Transverse colon (tissue), 3 donors: ENCODE data around the gene KLHL36.

ENCODE experiments used
- EP300 ChIP-seq: sonication (generic); formaldehyde crosslinking; IDR thresholded peaks from one replicate; pipeline ENCODE4 v1.6.1; 2017; ENCODE audit warnings: antibody characterized with exemption, low read depth
- TF ChIP-seq, protein P1 (sequence below), 5 experiments: fragments of 200-600 bp in 3 of 5; fragments of 450-650 bp in 2 of 5; sonication (generic) in 3 of 5; IDR thresholded peaks; 1 replicate in 2 of 5; 2 replicates in 3 of 5; pipeline ENCODE4 v1.5.1; 2016 to 2017; ENCODE audit warnings: antibody characterized with exemption in 5 of 5, inconsistent platforms in 3 of 5, mild to moderate bottlenecking in 2 of 5, moderate library complexity in 1 of 5

DNA sequence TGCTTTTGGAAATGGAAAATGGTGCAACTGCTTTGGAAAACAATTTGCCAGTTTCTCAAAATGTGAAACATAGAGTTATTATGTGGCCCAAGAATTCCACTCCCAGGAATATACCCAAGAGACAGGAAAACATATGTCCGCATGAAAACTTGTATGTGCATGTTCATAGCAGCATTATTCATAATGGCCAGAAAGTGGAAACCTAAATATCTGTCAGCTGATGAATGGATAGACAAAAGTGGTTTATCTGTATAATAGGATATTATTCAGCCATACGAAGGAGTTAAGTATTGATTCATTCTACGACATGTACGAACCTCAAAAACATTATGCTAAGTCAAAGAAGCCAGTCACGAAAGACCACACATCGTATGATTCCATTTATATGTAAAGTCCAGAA lies 22.8 kb upstream of the KLHL36 start:
- TF ChIP-seq, protein P1, sequence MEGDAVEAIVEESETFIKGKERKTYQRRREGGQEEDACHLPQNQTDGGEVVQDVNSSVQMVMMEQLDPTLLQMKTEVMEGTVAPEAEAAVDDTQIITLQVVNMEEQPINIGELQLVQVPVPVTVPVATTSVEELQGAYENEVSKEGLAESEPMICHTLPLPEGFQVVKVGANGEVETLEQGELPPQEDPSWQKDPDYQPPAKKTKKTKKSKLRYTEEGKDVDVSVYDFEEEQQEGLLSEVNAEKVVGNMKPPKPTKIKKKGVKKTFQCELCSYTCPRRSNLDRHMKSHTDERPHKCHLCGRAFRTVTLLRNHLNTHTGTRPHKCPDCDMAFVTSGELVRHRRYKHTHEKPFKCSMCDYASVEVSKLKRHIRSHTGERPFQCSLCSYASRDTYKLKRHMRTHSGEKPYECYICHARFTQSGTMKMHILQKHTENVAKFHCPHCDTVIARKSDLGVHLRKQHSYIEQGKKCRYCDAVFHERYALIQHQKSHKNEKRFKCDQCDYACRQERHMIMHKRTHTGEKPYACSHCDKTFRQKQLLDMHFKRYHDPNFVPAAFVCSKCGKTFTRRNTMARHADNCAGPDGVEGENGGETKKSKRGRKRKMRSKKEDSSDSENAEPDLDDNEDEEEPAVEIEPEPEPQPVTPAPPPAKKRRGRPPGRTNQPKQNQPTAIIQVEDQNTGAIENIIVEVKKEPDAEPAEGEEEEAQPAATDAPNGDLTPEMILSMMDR (IDR thresholded peaks at IDR 0.05) = no peak
- TF ChIP-seq EP300 = no peak
